Mucosa of gallbladder (tissue), 1 donor: Measurements from ENCODE around the gene STMN1. TPM values are rescaled to one million over a fixed set of nuclear protein-coding genes. Genes with fewer than 3 reads are reported as not detected.

ENCODE experiments used
- DNase-seq: peaks from one replicate; pipeline ENCODE4 v3.0.0-alpha.2; 2020; ENCODE audit warnings: low spot score
- total RNA-seq: library from RNA; stranded (reverse); gene quantifications from one replicate; pipeline ENCODE4 v1.2.1, GENCODE V29; 2021
- donor health status: DM: no; HTN: no; CAD: no.

STMN1 gene
- total RNA-seq, 1 donor from 2014 or later: 48.7 TPM

DNA sequence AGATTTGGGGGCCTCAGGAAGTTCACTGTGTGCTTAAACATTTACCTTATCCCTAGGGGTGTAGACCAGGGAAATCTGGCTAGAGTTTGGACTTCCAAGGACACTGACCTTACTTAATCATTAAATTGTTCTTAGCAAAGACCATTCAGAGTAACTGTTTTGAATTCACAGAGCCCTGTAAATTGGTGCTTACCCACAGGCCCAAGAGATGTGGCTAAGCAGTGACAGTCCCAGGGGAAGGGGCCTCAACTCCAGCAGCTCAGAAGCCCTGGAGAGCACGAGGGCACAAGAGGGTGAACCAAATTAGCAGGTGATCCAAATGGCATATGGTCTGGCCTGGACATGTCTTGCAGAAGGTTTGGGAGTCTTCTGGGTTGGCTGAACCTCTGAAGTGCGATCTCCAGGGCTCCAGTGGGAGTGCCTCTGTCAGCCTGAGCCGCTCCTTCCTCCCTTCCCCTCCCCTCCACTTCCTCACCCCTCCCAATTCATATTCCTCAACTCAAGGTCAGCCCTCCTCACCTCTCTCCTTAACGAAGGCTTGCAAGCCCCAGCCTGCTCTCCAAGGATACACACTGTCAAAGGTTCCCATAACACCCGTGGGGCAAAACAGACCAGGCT lies 35.0 kb downstream of the STMN1 start:
- no peak for DNase-seq

DNA sequence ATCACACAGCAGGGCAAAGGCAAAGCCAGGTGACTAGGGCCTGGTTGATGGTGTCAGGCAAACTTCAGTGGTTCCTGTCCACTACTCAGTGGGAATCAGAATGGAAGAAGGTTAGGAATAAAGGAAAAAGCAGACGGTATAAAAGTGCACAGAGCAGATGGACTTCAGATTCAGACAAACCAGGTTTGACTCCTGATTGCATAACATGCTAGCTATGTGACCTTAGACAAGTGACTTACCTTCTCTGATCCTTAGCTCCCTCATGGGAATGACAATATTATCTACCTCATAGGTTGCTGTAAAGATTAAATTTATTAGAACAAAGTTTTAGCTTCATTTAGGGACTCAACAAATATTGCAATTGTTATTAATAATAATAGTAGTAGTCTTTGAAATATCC lies 35.6 kb downstream of the STMN1 start:
- no peak for DNase-seq

DNA sequence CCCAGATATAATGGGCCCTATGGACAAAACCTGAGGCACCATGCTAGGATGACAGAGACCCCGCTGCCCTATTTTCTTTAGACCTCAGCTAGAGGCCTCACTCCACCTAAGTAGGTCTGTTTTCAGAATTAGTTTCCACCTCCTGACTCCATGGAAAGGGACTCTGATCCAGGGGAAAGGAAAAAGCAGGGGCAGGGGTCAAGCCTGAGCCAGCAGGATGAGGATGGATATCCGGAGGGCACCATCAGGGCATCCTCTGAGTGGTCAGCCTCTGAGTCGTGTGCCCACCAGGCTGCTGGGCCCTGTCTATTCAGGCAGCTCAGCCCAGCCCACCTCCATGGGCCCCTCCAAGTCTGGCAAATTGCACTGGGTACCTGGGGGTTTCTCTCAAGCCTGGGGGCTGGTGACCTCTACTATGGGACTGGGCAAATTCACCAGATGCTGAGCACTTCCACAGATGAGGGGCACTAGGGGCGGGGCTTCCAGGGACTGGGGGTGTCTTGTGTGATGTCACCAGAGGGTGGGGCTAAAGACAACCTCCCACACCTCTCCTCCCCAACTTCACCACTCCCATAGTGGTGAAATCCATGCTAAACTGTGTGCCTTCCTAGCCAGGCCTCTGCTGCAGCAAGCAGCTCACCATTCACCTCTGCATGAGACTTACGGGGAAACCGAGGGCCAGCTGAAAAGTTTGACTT lies 36.2 kb downstream of the STMN1 start:
- no peak for DNase-seq

DNA sequence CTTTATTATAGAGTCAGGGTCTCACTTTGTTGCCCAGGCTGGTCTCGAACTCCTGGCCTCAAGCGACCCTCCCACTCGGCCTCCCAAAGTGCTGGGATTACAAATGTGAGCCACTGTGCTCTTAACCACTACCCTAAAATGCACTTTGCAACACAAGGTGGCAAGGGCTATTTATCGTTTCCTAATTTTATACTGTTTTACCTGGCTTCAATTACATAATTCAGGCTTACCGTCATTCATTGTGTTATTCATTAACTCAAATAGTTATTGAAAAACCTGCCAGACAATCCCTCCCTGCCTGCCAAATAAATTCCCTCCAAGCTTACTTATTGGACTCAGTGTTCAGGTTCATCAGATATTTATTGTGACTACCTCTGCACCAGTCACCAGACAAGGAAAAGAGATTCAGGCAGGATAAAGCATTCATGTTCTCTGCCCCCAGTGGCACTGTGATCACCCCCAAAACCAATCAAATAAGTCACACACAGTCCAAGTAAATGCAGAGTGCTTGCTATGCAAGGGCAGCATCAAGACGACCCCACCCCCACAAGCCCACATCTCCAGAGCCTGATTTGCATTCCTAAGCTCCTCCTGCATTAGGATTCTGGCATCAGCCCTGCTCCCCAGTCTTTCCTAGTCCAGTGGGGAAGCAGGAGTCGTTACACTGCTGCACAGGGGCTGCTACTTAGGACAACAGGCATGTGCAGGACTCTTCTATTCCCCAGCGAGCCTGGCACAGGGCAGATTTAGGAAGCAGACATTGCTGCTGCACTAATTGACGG lies 38.8 kb downstream of the STMN1 start:
- peak; percentile 82 for DNase-seq

DNA sequence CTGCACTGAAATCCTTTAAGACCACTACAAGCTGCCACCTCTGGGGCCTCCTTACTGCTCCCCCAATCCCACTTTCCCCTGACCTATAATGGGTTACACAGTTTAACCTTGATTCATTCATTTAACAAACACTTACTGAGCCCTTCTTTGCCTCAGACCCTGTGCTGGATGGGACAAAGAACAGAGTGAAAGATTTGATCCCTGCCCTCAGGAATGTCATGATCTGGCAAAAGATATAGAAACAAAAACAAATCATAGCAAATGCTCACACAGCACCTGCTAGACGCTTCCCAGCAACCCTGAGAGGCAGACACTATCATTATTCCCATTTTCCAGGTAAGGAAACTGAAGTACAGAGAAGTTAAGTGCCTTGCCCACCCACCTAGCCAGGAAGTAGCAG lies 39.9 kb downstream of the STMN1 start:
- DNase-seq: no peak

DNA sequence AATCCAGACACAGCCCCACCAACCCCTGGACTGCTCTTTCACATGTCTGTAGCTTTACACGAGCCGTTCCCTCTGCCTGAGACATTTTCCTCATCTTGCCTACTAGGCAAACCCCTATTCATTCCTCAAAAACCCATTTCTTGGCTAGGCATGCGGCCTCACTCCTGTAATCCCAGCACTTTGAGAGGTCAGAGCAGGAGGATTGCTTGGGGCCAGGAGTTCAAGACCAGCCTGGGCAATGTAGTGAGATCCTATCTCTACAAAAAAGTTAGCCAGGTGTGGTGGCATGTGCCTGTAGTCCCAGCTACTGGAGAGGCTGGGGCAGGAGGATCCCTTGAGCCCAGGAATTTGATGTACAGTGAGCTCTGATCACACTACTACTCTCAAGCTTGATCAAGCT lies 41.8 kb downstream of the STMN1 start:
- DNase-seq: no peak

DNA sequence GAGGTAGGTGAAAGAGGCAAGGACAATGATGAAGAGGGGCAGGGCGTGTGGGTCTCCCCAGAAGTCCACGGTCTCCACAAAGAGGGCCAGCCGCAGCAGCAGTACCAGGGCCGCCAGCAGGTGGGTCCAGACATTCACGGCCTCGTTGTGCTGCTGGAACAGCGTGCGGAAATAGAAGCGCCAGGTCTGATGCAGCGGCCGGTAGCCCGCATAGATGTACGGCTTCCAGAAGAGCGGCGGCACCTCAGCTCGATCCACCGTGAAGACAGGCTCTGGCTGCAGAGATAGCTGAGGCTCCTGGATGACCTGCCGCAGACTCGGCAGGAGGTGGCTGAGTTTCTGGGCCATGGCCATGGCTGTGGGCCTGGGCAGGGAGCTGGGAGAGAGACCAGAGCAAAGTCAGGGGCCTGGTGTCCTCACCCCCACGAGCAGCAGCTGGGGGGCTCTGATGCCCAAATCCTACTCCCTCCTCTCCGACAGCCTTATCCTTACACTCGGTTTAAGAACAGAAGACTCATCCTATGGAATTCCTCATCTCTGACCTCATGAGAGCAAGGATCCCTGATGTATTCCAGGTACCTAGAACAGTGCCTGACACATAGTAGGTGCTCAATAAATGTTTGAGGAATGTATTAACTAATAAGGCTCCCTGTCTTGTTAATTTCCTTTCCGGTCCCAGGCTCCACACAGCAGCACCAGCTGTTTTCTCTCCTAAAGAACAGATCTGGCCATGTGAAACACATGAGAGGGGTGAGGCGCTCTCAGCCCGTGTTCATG lies 42.5 kb downstream of the STMN1 start:
- no peak for DNase-seq

DNA sequence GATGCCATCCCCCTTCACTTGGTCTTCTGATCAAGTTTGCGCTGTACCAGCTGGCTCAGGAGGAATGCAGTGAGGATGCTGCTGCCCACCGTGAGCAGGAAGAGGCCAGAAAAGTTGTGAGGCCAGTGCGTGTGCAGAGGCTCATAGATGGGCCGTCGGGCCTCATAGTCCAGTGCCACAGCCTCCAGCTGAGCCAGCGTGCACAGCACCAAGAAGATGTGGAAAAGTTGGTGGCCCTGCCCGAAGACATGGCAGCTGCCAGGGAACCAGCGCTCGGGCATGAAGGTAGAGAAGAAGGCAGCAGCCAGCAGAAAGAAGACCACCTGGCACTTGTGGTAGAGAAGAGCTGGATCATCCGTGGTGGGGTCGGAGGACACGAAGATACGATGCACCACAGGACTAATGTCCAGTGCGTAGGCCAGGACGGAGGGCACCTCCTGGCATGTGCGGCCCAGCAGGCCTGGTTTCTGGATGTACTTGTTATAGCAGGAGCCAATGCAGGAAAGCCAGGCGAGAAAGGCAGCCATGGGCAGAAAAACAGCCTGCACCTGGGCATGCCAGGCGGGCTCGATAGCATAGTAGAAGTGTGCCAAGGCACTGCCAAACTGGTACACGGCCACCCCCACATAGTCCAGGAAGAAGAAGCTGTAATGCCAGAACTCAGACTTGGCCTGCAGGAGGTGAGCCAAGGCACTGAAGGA lies 43.3 kb downstream of the STMN1 start:
- no peak for DNase-seq

DNA sequence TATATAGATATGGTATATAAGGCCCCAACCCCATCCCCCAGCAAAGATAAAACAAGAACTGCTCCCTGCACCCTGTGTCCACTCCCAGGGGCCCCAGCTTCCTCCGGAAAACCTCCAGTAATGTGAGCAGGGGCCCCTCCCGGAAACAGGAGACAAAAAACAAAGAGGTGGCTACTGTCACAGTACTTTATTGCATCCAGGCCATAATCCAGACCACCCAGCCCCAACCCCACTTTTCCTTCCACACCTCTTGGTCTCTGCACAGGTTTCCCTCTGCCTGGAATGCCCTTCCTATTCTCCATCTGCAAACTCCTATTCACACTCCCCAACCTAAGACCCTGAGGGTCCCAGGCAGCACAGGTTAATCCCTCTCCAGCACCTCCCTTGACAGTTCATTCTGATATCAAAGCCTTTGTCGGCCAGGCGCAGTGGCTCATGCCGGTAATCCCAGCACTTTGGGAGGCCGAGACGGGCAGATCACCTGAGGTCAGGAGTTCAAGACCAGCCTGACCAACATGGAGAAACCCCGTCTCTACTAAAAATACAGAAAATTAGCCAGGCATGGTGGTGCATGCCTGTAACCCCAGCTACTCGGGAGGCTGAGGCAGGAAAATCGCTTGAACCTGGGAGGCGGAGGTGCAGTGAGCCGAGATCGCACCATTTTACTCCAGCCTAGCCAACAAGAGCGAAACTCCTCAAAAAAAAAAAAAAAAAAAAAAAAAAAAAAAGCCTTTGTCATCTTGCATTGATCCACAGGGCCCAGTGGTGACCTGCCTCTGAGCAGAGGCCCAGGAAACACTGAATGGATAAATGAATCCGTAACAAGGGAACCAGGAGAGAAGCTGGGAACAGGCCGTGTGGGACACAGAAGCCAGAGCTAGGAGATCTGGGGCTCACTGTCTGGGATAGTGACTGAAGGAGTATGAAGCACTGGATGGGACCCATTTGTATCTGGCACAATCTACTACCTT lies 44.6 kb downstream of the STMN1 start:
- no peak for DNase-seq

DNA sequence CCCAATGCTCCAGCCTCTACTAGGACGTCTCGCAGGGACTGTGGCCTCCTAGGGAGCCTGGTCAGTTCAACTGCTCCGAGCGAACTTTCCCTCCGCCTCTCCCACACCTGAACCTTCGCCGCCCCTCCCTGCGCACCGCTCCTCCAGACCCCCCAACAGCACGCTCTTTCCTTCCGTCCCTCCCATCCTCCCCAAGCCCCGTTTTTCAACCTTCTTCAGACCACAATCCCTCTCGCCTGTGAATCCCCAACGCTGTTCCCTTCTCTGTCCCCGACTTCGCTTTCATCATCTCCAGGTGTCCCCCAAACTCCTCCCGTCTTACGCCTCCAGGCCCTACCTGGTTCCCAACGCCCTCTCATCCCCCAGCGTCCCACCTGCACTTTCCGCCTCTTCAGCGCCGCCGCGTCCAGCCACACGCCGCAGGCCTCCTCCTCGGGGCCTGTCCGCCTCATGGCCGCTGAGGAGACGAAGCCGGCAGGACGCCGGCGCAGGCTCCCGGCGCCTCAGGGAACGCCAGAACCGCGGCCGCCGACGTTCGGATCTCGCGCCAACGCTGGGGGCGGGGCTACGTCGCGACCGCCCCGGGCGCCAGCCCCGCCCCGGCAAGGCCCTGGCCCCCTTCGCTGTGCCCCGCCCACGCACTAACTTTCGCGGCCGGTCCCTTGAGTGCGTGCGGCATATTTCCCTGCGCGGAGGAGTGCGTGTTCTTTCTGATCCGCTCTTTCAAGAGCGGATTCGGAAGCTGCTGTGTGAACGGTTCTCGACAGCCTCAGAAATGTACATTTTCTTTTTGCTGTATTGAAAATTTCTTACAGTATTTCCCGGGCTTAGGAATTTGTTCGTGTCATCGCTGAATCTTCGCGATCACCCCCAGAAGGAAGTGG lies 47.1 kb downstream of the STMN1 start, which contains the start of gene AUNIP:
TSS of gene AUNIP (minus strand) at position 552 of the 884 bp plus-strand sequence. CDS start at position 452, 100 bp downstream.
- DNase-seq: peak; percentile 89

DNA sequence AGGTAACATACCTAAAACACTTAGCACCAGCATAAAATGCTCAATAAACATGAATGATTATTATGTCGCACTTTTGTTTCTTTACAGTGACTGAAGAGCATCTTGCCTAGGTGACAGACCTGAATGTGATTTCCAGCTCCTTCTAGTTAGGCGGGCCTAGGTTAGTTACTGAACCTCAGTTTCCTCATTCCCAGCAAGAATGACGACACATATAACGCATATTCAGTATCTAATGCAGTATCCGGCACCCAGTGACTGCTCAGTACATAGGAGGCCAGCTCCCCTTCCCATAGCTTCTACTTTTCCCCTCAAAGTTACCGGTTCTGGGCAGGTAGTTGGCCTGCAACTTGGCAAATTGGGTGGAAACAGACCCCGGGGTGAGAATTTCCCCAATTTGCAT lies 47.7 kb downstream of the STMN1 start:
- no peak for DNase-seq

DNA sequence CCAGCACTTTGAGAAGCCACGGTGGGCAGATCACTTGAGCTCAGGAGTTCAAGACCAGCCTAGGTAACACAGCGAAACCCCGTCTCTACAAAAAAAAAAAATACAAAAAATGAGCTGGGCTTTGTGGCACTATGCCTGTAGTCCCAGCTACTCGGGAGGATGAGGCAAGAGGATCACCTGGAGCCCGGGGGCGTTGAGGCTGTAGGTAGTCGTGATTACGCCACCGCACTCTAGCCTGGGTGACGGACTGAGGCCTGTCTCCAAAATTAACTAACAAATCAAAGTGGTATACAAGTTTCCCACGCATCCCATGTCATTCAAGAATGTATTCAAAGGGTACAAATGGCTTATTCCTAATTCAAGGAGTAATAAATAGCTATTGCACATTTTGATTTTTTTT lies 49.4 kb downstream of the STMN1 start:
- no peak for DNase-seq

DNA sequence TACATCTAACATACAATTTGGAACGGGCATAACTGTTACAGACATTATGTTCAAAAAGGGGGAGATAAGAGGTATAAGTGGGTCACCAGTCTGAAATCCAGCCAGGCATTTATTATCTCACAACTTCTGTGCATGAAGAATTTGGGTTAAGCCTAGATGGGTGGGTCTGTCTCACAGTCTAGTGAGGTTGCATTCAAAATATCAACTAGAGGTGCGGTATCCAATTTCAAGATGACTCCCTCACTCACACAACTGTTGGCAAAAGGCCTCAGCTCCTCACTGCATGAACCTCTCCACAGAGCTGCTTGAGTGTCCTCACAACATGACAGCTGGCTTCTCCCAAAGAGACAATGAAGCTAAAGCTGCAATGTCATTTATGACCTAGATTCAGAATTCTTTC lies 51.7 kb downstream of the STMN1 start:
- DNase-seq: no peak

Other genes with a start within 250 kb of the STMN1 start
- gene SELENON, start 106.2 kb downstream of the STMN1 start, total RNA-seq: 69.7 TPM
- 77.1 TPM for gene MTFR1L, start 86.5 kb downstream of the STMN1 start, total RNA-seq
- 0.26 TPM for gene AUNIP, start 47.0 kb downstream of the STMN1 start, total RNA-seq
- 39.7 TPM for gene PAQR7, start 30.7 kb downstream of the STMN1 start, total RNA-seq
- gene PAFAH2, start 91.6 kb upstream of the STMN1 start, total RNA-seq: 43.6 TPM
- 1.6 TPM for gene EXTL1, start 115.4 kb upstream of the STMN1 start, total RNA-seq
- gene SLC30A2, start 139.7 kb upstream of the STMN1 start, total RNA-seq: 166 TPM
- gene TRIM63, start 161.2 kb upstream of the STMN1 start, total RNA-seq: 6.1 TPM
- gene PDIK1L, start 205.4 kb upstream of the STMN1 start, total RNA-seq: 19.0 TPM